Measurements from ENCODE around the gene LARGE1. TPM values are rescaled to one million over a fixed set of nuclear protein-coding genes. Genes with fewer than 3 reads are reported as not detected.

The LARGE1 gene
- total and polyA plus RNA-seq, 11 donors = 31.2 to 211 (median 129) TPM

- peak overlapping the region in 9 of 12 donors; percentile 5 to 67 (median 37) for H3K27ac ChIP-seq
Observed at GRCh38 chr22:33529424-33530113, 390.7 kb downstream of the LARGE1 start.

GRCh38 chr22:33528183-33528582 lies 392.1 kb downstream of the LARGE1 start:
- Histone ChIP-seq H3K4me1 (peaks cover 4 to 43% (median 18%) of the 10 kb centered on the region in 12 donors), H3K27me3 (no peaks in the 10 kb centered on the region), H3K27ac (no peak overlapping the region), H3K36me3 (no peaks in the 10 kb centered on the region), H3K4me3 (no peak overlapping the region), H3K9me3 (peaks cover 0 to 10% (median 0%) of the 10 kb centered on the region in 12 donors)
- TF ChIP-seq CTCF (IDR thresholded peaks at IDR 0.05) = no peak
- TF ChIP-seq POLR2A (IDR thresholded peaks at IDR 0.05) = no peak
- intact Hi-C loops (cut with DNase I) = loop anchor here in 5 of 10 donors (2.0 to 10.0 kb wide), 5 partner anchors 34 to 577 kb away; partner anchors contain the start of gene LARGE1 (in 2 of the 5)
- WGBS, 4 donors = 56 to 95% (median 70%) methylated on average over 3 of the region's 3 CpGs
- ATAC-seq = no peak
- DNase-seq = no peak

More at GRCh38 chr22:33529424-33530113, 390.7 kb downstream of the LARGE1 start:
- no peak overlapping the region for H3K4me3 ChIP-seq
- H3K27me3 ChIP-seq = no peaks in the 10 kb centered on the region
- ATAC-seq = peak in 3 of 4 donors; percentile 70 to 87 (median 77)
- H3K9me3 ChIP-seq = peaks cover 0 to 10% (median 0%) of the 10 kb centered on the region in 12 donors
- H3K36me3 ChIP-seq = no peaks in the 10 kb centered on the region
- TF ChIP-seq CTCF (IDR thresholded peaks at IDR 0.05) (no peak), POLR2A (IDR thresholded peaks at IDR 0.05) (no peak)
- peaks cover 4 to 39% (median 12%) of the 10 kb centered on the region in 12 donors for H3K4me1 ChIP-seq
- 59 to 65% (median 61%) methylated on average over 9 of the region's 9 CpGs for WGBS, 4 donors
- no peak for DNase-seq
- intact Hi-C loops (cut with DNase I) = loop anchor here in 5 of 10 donors (1.0 to 10.0 kb wide), 6 partner anchors 33 to 575 kb away; partner anchors contain the start of gene LARGE1 (in 2 of the 5)

- peaks cover 0 to 10% (median 0%) of the 10 kb centered on the region in 12 donors for H3K9me3 ChIP-seq
- WGBS, 4 donors = 94 to 97% (median 96%) methylated on average over 12 of the region's 12 CpGs
- H3K27me3 ChIP-seq = no peaks in the 10 kb centered on the region
- H3K4me1 ChIP-seq = peaks cover 4 to 43% (median 18%) of the 10 kb centered on the region in 12 donors
- H3K27ac ChIP-seq = no peak overlapping the region
- intact Hi-C loops (cut with DNase I) = loop anchor here in 4 of 10 donors (5.0 to 10.0 kb wide), 4 partner anchors 36 to 578 kb away; partner anchors contain the start of gene LARGE1 (in 2 of the 4)
- ATAC-seq = no peak
- H3K4me3 ChIP-seq = no peak overlapping the region
- no peak for TF ChIP-seq CTCF (IDR thresholded peaks at IDR 0.05)
- no peak for TF ChIP-seq POLR2A (IDR thresholded peaks at IDR 0.05)
- no peaks in the 10 kb centered on the region for H3K36me3 ChIP-seq
- DNase-seq = no peak
Observed at GRCh38 chr22:33526434-33527107, 393.7 kb downstream of the LARGE1 start.
